ENCODE data around the gene ARID5A.

GRCh38 chr2:96533292-96534073, 3.1 kb upstream of the ARID5A start:
- TF ChIP-seq NANOG (IDR thresholded peaks at IDR 0.05; ENCODE audit: borderline replicate concordance), result no peak
- TF ChIP-seq, protein P1, sequence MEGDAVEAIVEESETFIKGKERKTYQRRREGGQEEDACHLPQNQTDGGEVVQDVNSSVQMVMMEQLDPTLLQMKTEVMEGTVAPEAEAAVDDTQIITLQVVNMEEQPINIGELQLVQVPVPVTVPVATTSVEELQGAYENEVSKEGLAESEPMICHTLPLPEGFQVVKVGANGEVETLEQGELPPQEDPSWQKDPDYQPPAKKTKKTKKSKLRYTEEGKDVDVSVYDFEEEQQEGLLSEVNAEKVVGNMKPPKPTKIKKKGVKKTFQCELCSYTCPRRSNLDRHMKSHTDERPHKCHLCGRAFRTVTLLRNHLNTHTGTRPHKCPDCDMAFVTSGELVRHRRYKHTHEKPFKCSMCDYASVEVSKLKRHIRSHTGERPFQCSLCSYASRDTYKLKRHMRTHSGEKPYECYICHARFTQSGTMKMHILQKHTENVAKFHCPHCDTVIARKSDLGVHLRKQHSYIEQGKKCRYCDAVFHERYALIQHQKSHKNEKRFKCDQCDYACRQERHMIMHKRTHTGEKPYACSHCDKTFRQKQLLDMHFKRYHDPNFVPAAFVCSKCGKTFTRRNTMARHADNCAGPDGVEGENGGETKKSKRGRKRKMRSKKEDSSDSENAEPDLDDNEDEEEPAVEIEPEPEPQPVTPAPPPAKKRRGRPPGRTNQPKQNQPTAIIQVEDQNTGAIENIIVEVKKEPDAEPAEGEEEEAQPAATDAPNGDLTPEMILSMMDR (conservative IDR thresholded peaks at IDR 0.05; ENCODE audit: low read depth in 2 of 2), result no peak
- TF ChIP-seq, protein P2, sequence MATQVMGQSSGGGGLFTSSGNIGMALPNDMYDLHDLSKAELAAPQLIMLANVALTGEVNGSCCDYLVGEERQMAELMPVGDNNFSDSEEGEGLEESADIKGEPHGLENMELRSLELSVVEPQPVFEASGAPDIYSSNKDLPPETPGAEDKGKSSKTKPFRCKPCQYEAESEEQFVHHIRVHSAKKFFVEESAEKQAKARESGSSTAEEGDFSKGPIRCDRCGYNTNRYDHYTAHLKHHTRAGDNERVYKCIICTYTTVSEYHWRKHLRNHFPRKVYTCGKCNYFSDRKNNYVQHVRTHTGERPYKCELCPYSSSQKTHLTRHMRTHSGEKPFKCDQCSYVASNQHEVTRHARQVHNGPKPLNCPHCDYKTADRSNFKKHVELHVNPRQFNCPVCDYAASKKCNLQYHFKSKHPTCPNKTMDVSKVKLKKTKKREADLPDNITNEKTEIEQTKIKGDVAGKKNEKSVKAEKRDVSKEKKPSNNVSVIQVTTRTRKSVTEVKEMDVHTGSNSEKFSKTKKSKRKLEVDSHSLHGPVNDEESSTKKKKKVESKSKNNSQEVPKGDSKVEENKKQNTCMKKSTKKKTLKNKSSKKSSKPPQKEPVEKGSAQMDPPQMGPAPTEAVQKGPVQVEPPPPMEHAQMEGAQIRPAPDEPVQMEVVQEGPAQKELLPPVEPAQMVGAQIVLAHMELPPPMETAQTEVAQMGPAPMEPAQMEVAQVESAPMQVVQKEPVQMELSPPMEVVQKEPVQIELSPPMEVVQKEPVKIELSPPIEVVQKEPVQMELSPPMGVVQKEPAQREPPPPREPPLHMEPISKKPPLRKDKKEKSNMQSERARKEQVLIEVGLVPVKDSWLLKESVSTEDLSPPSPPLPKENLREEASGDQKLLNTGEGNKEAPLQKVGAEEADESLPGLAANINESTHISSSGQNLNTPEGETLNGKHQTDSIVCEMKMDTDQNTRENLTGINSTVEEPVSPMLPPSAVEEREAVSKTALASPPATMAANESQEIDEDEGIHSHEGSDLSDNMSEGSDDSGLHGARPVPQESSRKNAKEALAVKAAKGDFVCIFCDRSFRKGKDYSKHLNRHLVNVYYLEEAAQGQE (IDR thresholded peaks at IDR 0.05; ENCODE audit: unreplicated experiment), result no peak
- no peak for TF ChIP-seq POLR2AphosphoS5 (IDR thresholded peaks at IDR 0.05; ENCODE audit: low read depth)
- no peak for TF ChIP-seq EZH2phosphoT487 (IDR thresholded peaks at IDR 0.05; ENCODE audit: unreplicated experiment)
- no peak for TF ChIP-seq EZH2 (IDR thresholded peaks at IDR 0.05; ENCODE audit: low read depth, unreplicated experiment)
- TF ChIP-seq STAT1 (IDR thresholded peaks at IDR 0.05; ENCODE audit: unreplicated experiment), result no peak
- TF ChIP-seq CREB1 (CRISPR knock-in tag; IDR thresholded peaks at IDR 0.05; ENCODE audit: low read depth), result no peak
- no peak for TF ChIP-seq ZNF114 (CRISPR knock-in tag; IDR thresholded peaks at IDR 0.05)
- no peak for TF ChIP-seq JUNB (IDR thresholded peaks at IDR 0.05; ENCODE audit: unreplicated experiment)
- TF ChIP-seq, protein P3, sequence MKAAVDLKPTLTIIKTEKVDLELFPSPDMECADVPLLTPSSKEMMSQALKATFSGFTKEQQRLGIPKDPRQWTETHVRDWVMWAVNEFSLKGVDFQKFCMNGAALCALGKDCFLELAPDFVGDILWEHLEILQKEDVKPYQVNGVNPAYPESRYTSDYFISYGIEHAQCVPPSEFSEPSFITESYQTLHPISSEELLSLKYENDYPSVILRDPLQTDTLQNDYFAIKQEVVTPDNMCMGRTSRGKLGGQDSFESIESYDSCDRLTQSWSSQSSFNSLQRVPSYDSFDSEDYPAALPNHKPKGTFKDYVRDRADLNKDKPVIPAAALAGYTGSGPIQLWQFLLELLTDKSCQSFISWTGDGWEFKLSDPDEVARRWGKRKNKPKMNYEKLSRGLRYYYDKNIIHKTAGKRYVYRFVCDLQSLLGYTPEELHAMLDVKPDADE (IDR thresholded peaks at IDR 0.05), result no peak
